HG03064 (cell line): ENCODE results near the gene PLN.

Source experiments
- ATAC-seq: cut with Tn5 transposase; IDR thresholded peaks from one replicate; pipeline ENCODE4 v1.9.1; 2021; ENCODE audit warnings: low read depth; ENCODE audit not compliant: unreplicated experiment

Gene PLN

DNA sequence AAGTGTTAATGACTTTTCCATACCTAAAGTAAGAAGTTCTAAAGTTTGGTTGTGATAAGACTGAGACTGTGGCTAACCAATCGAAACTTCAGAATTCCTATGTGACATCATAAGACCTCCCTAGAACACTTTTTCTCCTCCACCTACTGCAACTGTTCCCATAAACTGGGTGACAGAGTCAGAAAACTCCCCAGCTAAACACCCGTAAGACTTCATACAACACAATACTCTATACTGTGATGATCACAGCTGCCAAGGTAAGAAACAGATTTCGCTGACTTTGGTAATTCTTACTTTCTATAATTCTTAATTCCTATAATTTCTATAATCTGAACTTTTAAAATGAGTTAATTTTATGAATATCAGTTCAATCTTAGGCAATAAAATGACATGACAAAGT lies at the start of gene PLN:
TSS of gene PLN (plus strand) at position 161 of the 400 bp plus-strand sequence. CDS start 10,626 bp downstream, outside the sequence.
- no peak for ATAC-seq

DNA sequence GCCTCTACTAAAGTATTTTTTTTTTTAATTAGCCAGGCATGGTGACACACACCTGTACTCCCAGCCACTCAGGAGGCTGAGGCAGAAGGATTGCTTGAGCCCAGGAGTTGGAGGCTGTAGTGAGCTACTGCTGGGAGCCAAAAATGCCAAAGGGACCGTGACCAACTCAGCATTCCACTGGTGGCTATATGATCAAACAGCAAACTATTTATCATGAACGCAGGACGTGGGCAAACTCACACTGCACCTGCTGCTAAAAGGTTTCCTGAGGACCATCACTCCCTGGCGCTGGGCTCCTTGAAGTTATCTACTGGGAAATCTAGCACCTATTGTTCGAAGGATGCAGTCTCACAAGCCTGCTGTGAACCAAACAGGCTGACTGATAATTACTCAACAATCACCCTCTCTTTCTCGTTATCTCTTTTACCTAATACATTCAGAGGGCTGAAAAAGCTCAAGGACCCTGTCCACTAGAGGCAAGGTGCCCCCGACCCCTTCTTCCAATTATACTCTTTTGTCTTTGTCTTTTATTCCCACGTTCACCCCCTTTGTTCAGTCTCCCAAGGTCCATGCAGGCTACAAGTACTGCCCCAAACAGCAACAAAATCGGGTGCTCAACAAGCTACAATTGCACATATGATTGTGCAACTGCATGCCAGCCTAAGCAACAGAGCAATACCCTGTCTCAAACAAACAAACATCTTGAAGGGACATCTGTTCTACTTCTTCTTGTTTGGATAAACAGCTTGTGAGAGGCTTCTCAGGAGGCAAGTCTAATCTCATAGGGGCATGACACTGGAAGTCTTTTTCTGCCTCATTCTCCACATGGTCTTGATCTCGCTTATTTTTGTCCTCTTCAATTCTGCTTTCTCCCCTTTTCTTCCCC lies 47.7 kb upstream of the PLN start:
- ATAC-seq = no peak

DNA sequence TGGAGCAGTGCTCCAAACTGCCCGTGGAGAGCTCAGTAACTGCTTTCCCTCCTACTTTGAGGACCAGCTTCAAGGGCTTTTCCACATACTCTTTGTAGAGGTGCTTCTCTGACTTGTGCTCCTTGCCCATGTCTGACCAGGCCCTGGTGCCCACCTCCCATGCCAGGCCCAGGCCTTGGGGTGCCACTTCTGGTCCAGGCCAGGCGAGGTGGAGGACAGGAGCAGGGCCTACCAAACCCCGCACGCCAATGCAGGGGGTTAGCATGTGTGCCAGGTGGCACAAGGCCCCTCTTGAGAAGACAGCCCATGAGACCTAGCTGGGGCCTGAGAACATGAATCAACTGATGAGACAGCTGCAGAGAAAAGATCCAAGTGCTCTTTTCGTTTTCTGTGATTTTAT lies 47.0 kb upstream of the PLN start:
- no peak for ATAC-seq

DNA sequence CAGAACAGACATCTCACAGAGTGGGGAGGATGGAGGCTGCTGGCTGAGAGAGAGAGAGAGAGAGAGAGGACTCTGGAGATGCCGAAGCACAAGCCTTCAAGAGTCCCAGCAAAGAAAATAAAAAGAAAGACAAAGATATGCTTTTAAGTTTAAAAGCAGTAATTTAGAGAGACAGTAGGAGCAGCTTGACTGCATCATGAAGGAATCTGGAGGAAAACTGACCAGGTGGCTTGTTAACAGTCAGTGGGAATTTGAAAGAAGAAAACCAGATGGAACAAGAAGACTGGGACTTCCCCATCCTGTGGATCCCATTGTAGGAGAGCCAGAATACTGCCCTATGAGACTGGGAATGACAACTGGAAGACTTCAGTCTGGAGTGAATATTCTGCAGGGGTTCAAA lies 46.3 kb upstream of the PLN start:
- no peak for ATAC-seq

DNA sequence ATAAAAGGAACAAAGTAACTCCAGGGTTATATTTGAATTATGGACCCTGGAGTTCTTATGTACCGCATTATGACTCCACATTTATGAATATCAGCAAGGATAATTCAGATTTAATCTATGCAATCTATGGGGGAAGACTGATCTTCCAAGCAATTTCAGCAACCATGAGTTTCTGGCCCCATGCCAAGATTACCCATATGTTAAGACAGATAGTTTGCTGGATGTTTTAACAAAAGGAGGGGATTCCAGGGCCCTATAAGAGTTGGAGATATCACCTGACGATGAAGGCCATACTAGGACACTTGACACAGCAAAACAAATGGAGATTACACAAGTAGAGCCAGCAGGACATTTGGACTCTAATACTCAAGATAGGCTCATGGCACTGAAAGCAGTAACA lies 45.9 kb upstream of the PLN start:
- no peak for ATAC-seq

DNA sequence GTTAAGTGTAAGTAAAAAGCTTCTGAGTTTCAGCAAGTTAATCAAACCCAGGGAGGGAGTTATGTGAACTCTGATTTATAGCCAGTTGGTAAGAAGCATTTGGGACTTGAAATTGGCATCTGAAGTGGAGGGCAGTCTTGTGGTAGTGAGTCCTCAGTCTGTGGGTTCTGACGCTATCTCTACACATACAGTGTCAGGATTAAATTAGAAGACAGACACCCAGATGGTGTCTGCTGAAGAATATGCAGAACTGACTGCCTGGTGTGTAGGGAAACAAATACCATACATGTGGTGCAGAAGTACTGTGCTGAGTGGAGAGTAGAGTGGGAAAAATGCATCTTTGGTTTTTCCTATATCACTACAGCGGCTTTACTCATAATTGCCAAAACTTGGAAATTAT lies 43.5 kb upstream of the PLN start:
- ATAC-seq = no peak

DNA sequence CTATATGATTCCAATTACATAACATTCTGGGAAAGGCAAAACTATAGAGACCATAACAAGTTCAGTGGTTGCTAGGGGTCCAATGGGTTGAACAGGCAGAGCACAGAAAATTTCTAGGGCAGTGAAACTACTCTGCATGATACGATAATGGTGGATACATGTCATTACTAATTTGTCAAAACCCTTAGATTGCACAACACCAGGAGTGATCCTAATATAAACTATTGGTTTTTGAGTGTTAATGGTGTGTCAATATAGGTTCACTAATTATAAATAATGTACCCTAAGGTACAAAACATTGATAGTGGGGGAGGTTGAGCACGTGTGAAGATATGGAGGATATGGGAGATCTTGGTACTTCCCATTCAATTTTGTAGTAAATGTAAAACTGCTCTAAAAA lies 42.4 kb upstream of the PLN start:
- no peak for ATAC-seq

DNA sequence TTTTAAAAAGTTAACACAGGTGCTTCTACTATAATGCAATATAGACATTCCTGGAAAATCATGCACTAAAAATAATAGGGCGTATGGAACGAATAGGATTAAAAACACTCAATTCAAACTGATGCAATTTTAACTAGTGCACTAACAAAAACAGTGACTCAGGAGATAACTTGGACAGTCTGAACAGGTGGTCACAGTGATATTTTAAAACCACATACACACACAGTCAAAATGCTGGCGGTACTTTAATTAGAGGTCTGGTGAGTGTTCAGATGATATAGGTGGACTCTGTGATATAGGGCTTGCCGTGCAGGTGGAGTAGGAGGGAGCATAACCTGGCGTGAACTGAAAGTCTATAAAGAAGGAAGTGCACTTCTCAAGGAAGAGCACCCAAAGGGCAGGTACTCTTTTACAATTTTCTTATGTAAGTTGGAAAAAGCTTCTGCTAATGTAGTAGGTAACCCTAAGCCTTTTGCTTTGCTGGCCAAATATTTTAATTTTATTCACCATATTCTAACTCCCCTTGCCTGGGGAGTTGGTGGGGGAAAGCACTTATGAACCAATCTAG lies 41.9 kb upstream of the PLN start:
- no peak for ATAC-seq

DNA sequence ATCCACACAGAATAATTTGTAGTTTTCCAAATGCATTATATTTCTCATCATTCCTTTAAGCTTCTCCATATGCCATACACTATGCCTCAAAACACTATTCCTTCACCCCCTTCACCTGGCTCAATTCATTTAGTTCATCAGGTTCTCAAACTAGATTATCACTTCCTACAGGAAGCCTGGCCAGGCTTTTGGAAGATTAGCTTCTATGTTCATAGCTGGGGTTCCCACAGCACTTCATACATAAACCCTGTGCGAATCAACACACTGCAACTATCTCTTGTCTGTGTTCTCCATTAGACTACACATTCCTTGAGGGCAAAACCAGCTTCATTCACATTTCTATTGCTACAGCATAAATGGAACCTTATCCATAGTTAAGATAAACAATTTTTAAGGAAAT lies 40.5 kb upstream of the PLN start:
- ATAC-seq = no peak

DNA sequence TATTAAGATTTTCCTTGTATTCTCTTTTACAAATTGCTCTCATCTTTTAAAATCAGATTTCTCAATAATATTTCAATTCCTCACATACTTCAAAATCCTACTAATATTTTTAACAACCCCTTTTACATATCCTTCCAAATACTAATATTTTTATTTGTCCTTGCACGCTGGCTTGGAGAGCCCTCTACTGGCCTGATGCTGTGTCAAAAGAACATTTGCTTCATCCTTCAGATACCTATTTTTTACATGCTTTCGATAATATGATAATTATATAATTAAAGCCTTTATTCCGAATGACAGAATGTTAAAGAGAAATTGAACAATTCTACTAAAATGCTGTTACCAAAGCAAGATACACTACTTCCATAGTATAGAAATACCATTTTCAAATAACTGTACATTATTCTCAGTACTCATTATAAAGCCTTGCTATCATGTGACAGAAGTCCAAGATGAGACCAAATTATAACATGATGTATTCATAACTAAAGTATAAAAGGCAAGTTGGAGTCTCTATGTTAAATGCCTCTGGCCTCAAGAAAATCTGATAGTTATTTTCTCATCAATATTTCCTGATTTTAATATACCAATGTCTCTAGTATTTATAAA lies 39.0 kb upstream of the PLN start:
- no peak for ATAC-seq

DNA sequence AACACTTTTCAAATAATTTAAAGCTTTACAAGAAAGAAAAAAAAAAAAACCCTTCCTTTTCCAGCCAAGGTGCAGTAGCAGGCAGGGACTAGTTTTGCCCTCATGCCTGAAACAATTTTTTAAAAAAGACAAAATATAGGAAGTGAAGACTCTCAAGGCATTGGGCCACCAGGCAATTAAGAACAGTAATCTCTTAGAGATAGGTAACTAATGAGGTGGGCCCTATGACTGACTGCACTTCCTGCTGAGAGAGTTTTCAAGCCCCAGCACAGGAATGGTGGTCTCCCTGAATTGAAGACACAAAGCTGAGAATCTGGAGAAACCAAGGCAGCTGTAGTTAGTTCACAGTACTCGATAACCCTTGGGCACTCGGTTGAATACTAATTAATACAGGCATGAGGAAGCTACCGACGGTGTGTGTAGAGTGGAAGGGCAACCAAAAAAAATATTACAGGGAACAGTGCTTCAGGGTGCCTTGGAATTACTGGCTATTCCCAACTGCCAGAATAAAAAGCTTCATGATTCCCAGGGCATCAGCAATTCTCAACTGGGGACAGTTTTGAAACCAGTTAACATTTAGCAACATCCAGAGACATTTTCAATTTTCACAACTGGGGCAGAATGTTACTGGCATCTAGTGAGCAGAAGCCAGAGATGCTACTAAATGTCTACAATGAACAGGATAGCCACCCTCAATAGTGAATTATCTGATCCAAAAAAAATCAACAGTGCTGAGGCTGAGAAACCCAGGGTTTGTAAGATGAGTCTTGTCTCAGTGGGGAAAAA lies 36.0 kb upstream of the PLN start:
- ATAC-seq = no peak

DNA sequence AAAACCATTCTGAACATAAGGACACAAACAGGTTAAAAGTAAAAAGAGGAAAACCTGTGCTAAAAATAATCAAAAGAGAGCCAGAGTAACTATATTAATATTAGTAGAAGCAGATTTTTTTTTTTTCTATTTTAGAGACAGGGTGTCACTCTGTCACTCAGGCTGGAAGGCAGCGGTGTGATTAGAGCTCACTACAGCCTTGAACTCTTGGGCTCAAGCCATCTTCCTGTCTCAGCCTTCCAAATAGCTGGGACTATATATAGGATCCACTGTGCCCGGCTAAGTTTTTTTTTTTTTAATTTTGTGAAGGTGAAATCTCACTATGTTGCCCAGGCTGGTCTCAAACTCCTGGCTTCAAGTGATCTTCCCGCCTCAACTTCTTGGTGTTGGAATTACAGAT lies 33.4 kb upstream of the PLN start:
- no peak for ATAC-seq

DNA sequence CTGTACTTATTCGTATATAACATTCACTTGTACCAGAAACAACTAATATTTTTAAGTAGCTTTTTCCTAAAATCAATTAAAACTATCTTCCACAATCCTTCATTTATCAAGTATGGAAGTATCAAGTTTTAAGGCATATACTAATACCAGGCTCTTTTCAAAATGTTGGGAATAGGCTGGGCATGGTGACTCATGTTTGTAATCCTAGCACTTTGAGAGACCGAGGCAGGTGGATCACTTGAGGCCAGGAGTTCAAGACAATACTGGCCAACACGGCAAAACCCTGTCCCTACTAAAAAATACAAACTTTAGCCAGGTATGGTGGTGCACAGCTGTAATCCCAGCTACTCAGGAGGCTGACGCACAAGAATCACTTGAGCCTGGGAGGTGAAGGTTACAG lies 25.7 kb upstream of the PLN start:
- no peak for ATAC-seq

DNA sequence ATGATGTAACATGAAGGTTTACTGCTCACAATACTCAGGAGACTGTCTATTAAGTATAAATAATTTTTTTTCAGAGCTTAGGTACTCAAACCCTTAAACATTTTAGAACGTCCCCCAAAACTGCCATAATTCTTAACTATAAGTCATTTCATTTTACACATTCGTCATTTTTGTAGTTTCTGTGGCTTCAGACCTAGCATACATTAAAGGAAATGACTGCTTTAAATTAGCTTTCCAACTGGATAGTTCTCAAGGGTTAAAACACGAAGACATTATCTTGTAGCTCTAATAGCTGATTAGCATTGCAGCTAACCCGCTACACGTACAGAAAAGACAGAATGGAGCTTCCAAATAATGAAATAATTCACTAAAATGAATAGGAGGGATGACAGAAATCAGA lies 24.9 kb upstream of the PLN start:
- no peak for ATAC-seq

DNA sequence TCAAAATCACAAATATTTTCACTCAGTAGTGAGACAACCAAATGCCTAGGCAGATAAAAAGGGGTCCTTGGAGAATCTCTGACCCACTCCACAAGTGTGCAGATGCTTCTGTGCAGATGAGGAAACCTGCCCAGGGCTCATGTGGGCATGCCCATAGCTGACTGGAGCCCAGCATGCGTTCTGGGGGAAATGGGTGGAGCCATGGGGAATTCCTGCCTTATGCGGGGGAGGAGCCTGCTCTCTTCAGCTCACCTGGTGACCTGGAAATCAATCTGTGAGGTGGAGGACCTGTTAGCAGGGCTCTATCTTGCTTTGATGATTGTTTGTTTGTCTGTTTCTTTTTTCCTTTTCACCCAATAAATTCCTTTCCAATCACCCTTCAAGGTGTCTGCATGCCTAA lies 23.4 kb upstream of the PLN start:
- no peak for ATAC-seq

DNA sequence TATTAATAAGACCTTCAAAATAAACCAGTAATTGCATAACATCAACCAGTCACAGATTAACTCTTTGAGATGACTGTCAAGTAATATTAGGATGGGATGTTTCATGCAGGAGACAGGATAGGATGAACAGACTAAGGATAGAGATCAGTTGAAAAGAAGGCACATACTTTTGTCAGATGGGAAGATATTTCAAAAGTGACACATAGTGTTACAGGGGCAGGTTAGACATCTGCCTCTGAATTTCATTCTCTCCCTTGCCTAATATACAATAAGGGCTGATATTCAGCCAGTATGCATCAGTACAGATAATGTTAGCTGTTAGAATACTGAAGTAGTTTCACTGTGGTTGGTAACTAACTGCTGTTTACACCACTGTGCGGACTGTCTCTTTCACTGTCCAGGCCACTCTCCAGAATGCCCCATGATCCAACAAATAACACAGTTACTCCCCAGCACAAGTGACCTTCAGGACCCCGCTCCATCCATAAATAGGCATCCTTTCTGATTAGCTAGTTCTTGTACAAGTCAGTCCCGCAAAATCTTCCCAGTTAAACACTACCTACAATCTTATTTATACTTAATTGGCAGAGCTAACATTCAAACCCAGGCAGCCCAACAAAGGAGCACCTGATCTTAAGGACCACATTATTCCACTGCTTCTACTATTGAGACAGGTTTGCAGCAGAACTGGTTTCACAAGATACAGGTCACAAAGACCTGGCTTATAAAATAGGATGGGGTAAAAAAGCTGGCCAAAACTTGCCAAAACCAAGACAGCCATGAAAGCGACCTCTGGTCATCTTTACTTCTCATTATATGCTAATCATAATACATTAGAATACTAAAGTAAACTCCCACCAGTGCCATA lies 21.9 kb upstream of the PLN start:
- ATAC-seq = no peak

DNA sequence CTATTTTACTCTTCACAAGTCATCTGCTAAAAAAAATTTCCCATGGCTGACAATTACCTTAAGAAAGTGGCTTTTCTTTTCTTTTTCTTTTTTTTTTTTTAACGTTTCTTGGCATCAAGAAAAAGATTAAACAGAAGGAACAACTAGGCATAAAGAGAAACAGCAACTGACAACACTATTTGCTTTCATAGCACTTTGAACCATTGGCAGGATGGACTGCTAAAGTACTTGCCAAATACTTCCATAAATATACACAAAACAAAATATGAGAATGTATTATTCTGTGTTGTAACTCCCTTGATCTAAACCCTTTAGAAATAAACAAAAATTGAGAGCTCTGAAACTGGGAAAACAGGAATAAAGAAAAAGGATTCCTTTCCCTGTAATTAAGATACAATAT lies 20.0 kb upstream of the PLN start:
- ATAC-seq = no peak

DNA sequence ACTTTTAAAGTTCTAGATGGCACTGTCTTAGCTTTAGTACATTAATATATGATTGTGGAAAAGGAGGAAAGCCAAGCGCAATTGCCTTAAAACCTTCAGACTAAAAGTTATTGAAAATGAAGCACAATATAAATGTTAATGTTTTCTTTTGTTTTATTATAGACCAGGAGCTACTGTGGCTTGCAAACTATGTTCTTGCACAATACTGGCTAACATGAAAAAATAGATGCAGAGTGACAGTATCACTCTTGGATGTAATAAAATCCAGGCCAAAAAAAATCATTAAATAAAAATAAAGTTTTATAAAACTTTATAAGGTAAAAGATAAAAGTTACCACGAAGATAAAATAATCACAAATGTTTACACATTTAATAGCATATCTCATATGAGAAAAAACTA lies 18.3 kb upstream of the PLN start:
- no peak for ATAC-seq

DNA sequence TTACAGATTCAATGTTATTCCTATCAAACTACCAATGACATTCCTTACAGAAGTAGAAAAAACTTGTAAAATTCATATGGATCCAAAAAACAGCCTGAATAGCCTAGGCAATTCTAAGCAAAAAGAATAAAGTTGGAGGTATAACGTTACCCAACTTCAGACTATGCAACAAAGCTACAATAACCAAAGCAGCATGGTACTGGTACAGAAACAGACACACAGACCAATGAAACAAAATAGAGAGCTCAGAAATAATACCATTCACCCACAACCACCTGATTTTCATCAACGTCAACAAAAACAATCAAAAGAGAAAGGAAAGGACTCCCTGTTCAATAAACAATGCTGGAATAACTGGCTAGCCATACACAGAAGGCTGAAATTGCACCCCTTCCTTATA lies 17.2 kb upstream of the PLN start:
- ATAC-seq = no peak

DNA sequence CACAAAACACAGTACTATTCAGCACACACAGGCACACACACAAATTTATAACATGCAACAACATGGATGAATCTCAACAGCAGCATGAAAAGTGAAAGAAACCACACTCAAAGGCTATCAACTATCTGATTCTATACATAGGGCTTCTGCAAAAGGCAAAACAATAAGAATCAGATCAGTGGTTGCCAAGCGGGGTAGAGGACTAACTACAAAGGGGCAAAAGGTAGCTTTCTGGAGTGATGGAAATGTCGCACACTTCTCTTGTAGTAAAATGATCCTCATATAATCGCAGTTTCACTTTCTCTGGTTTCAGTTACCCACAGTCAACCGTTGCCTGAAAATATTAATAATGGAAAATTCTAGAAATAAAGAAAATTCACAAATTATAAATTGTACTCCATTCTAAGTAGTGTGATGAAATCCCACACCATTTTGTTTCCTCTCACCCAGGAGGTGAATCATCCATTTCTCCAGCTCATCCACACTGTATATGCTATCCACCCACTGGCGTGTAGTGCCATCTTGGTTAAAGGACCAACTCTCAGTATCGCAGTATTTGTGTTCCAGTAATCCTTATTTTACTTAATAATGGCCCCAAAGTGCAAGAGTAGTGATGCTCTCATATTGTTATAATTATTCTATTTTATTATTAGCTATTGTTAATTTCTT lies 12.8 kb upstream of the PLN start:
- ATAC-seq = no peak
